Breast epithelium (tissue), 4 donors: ENCODE data around the gene SNPH. TPM values are rescaled to one million over a fixed set of nuclear protein-coding genes. Genes with fewer than 3 reads are reported as not detected.

Source experiments
- DNase-seq, 2 donors: peaks; one replicate each; pipeline ENCODE4 v3.0.0-alpha.2; 2019; ENCODE audit warnings: low spot score in 2 of 2
- H3K27ac ChIP-seq, 2 donors: fragments of 200-600 bp; sonication (generic) in 1 of 2; one replicate each; pipeline ENCODE4 v1.5.1; 2016 to 2019; ENCODE audit warnings: mild to moderate bottlenecking in 1 of 2
- H3K27me3 ChIP-seq, 2 donors: fragments of 200-600 bp; sonication (generic) in 1 of 2; one replicate each; pipeline versions ENCODE4 v1.5.1 to v1.6.0; 2017 to 2019; ENCODE audit warnings: control low read depth in 1 of 2, mild to moderate bottlenecking in 1 of 2
- H3K36me3 ChIP-seq: fragments of 200-600 bp; one replicate; pipeline ENCODE4 v1.5.1; 2019
- H3K4me1 ChIP-seq, 2 donors: fragments of 200-600 bp; sonication (generic); one replicate each; pipeline ENCODE4 v1.5.1; 2016 to 2019; ENCODE audit warnings: control low read depth in 1 of 2
- H3K4me3 ChIP-seq, 3 donors: fragments of 200-600 bp; sonication (generic); 1 replicate in 2 of 3; 2 replicates in 1 of 3; pipeline ENCODE4 v1.5.1; 2016 to 2019; ENCODE audit warnings: mild to moderate bottlenecking in 3 of 3, moderate library complexity in 2 of 3
- H3K9me3 ChIP-seq, 2 donors: fragments of 200-600 bp; sonication (generic) in 1 of 2; one replicate each; pipeline ENCODE4 v1.5.1; 2016 to 2019; ENCODE audit warnings: control low read depth in 1 of 2
- CTCF ChIP-seq, 3 donors: fragments of 450-650 bp; IDR thresholded peaks; one replicate each; pipeline ENCODE4 v1.5.1; 2016 to 2017; ENCODE audit warnings: antibody characterized with exemption in 3 of 3, mild to moderate bottlenecking in 3 of 3, moderate library complexity in 3 of 3
- POLR2A ChIP-seq: fragments of 450-650 bp; IDR thresholded peaks from one replicate; pipeline ENCODE4 v1.6.1; 2016; ENCODE audit warnings: antibody characterized with exemption, mild to moderate bottlenecking, moderate library complexity
- POLR2AphosphoS5 ChIP-seq, 3 donors: sonication (generic); formaldehyde crosslinking; IDR thresholded peaks; one replicate each; pipeline ENCODE4 v1.6.1; 2017; ENCODE audit warnings: antibody characterized with exemption in 3 of 3
- intact Hi-C: fragments of 100-400 bp; cut with DNase I; formaldehyde crosslinking; loops from one replicate; pipeline ENCODE4 v1.15.1; 2023; ENCODE audit warnings: low total_unique reads
- total RNA-seq, 3 donors: library from RNA; depleted of rRNA; stranded (reverse); fragments of >200 nt; gene quantifications; one replicate each; pipeline ENCODE4 v1.1.0, GENCODE V29; 2016

SNPH gene
- total RNA-seq, 3 donors from 2014 or later = 2.3 to 4.0 (median 3.5) TPM

DNA sequence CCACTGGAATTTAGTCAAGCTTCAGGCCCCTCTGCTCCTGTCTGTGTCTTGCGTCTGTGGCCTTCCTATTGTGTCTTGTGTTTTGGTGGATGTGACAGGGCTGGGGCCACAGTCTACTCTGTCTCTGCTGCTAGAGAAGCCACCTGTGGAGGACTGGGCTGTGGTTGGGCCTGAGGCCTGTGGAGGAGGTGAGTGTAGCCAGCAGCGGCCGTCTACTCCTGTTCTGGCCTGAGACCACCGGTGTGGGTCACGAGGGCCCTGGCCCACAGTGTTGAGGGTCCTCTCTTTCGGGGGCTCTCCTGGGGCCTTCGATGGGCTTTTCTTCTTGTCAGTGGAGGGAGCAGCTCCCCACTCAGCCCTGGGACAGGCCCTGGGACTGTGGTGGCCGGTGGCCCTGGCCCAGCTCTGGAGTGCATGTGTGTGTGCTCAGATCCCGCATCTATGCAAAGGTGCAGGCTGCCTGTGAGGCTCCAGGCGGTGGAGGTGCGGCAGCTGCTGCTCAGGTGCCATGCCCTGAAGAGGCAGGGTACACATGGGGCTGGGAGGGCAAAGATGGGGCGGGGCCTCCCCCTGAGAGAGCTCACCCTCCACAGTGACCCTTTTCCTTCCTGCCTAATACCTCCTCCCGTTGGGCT is 42.1 kb downstream of the SNPH start:
- no peak overlapping the region for H3K4me3 ChIP-seq
- H3K9me3 ChIP-seq = no peaks in the 10 kb centered on the region
- TF ChIP-seq POLR2A (no peak), POLR2AphosphoS5 (IDR thresholded peaks at IDR 0.05) (no peak), CTCF (IDR thresholded peaks at IDR 0.05) (no peak)
- DNase-seq = no peak
- intact Hi-C loops = loop anchor here (10.0 kb wide), 1 partner anchor 137 kb away; no protein-coding TSS in a partner anchor
- peaks cover 0 to under 1% of the 10 kb centered on the region in 2 donors for H3K4me1 ChIP-seq
- no peaks in the 10 kb centered on the region for H3K36me3 ChIP-seq
- no peaks in the 10 kb centered on the region for H3K27me3 ChIP-seq
- no peak overlapping the region for H3K27ac ChIP-seq

DNA sequence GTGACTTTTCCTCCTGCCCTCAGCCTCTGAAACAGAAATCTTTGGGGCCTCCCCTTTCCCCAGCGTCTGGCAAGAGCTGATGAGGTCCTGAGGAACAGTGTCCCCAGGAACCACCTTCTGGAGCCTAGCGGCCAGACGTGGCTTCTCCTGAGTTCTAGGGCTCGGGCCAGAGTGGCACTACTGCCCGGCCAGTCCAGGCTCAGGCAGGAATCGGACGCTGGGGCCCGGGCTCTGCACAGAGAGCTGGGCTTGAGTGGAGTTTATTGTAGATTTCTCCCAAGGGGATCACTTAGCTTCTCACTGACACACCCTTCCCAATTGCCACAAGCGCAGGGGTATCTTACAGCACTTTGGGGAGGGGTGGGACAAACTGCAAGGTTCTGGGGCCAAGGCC is 42.6 kb downstream of the SNPH start:
- Histone ChIP-seq H3K27ac (no peak overlapping the region), H3K36me3 (no peaks in the 10 kb centered on the region), H3K4me3 (no peak overlapping the region), H3K9me3 (no peaks in the 10 kb centered on the region), H3K4me1 (peaks cover 3 to 5% of the 10 kb centered on the region in 2 donors), H3K27me3 (no peaks in the 10 kb centered on the region)
- TF ChIP-seq CTCF (IDR thresholded peaks at IDR 0.05) (no peak), POLR2AphosphoS5 (IDR thresholded peaks at IDR 0.05) (no peak), POLR2A (no peak)
- intact Hi-C loops = loop anchor here (10.0 kb wide), 1 partner anchor 136 kb away; no protein-coding TSS in a partner anchor
- no peak for DNase-seq

- no peak overlapping the region for H3K4me3 ChIP-seq
- H3K9me3 ChIP-seq = no peaks in the 10 kb centered on the region
- H3K27ac ChIP-seq = no peak overlapping the region
- intact Hi-C loops = loop anchor here (10.0 kb wide), 1 partner anchor 135 kb away; no protein-coding TSS in a partner anchor
- H3K27me3 ChIP-seq = no peaks in the 10 kb centered on the region
- peaks cover 3 to 6% of the 10 kb centered on the region in 2 donors for H3K4me1 ChIP-seq
- DNase-seq = no peak
- no peaks in the 10 kb centered on the region for H3K36me3 ChIP-seq
- TF ChIP-seq POLR2AphosphoS5 (IDR thresholded peaks at IDR 0.05) = no peak
- TF ChIP-seq CTCF (IDR thresholded peaks at IDR 0.05) = no peak
- no peak for TF ChIP-seq POLR2A
Observed at GRCh38 chr20:1309439-1309847, 43.3 kb downstream of the SNPH start.

GRCh38 chr20:1310071-1310470 is 44.0 kb downstream of the SNPH start:
- H3K4me1 ChIP-seq = peaks cover 3 to 6% of the 10 kb centered on the region in 2 donors
- DNase-seq = peak in 1 of 2 donors; percentile 39
- no peak overlapping the region for H3K4me3 ChIP-seq
- no peak overlapping the region for H3K27ac ChIP-seq
- TF ChIP-seq POLR2AphosphoS5 (IDR thresholded peaks at IDR 0.05) (no peak), POLR2A (no peak), CTCF (IDR thresholded peaks at IDR 0.05) (no peak)
- no peaks in the 10 kb centered on the region for H3K27me3 ChIP-seq
- H3K9me3 ChIP-seq = no peaks in the 10 kb centered on the region
- intact Hi-C loops = loop anchor here (5.0 kb wide), 1 partner anchor 718 kb away; no protein-coding TSS in a partner anchor
- no peaks in the 10 kb centered on the region for H3K36me3 ChIP-seq

DNA sequence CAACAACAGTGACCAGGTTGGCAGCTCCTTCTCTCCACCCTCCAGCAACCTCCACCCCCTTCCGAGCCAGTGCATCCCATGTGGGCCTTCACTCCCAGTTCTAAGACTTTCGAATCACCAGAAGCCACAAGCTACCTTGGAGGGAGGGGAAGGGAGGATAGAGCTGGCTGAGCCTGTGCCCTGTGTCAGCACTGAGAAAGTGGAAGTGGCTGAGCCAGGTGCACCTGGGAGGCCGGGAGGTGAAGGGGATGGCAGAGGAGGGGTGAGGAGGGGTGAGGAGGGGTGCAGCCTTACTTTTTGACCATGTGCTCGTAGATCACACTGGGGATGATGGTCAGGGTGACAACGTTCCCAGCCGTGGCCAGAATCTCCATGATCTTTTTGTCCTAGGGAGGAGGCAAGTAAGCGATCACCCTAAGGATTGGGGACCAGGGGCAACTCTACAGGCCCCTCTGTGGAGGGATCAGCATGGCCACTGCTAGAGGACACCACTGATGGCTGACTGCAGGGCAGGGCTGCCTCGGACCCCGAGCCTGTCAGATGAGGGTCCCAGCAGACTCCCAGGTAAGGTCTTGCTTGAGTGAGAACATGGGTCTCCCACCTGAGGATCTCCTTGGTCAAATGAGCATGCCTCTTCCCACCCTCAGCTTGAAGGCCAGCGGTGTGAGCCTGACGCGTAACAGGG is 44.6 kb downstream of the SNPH start:
- no peaks in the 10 kb centered on the region for H3K27me3 ChIP-seq
- H3K4me1 ChIP-seq = peaks cover 3 to 6% of the 10 kb centered on the region in 2 donors
- no peak overlapping the region for H3K27ac ChIP-seq
- no peaks in the 10 kb centered on the region for H3K9me3 ChIP-seq
- no peaks in the 10 kb centered on the region for H3K36me3 ChIP-seq
- TF ChIP-seq POLR2A = no peak
- no peak for TF ChIP-seq POLR2AphosphoS5 (IDR thresholded peaks at IDR 0.05)
- TF ChIP-seq CTCF (IDR thresholded peaks at IDR 0.05) = no peak
- no peak for DNase-seq
- intact Hi-C loops = loop anchor here (5.0 kb wide), 1 partner anchor 718 kb away; no protein-coding TSS in a partner anchor
- H3K4me3 ChIP-seq = no peak overlapping the region
